ENCODE results near the gene SNED1.
A peak's percentile ranks its signal among the peaks of the same experiment; 100 is the strongest.

Gene SNED1

GRCh38 chr2:241122376-241123002 is 124.1 kb downstream of the SNED1 start:
- DNase-seq (ENCODE audit: insufficient read length, low spot score) (no peak), FAIRE-seq (no peak)

GRCh38 chr2:241123816-241124536 is 125.6 kb downstream of the SNED1 start:
- DNase-seq (ENCODE audit: insufficient read length, low spot score), result no peak
- FAIRE-seq, result no peak

GRCh38 chr2:241125626-241126025 is 127.2 kb downstream of the SNED1 start:
- FAIRE-seq (no peak), DNase-seq (ENCODE audit: insufficient read length, low spot score) (no peak)

- DNase-seq (ENCODE audit: insufficient read length, low spot score) (no peak), FAIRE-seq (no peak)
These were observed 127.8 kb downstream of the SNED1 start for GRCh38 chr2:241126201-241126611.

- FAIRE-seq, result no peak
- no peak for DNase-seq (ENCODE audit: insufficient read length, low spot score)
These were observed 128.4 kb downstream of the SNED1 start for GRCh38 chr2:241126771-241127202.

- no peak for DNase-seq (ENCODE audit: insufficient read length, low spot score)
- no peak for FAIRE-seq
These were observed 129.8 kb downstream of the SNED1 start for GRCh38 chr2:241128266-241128665.

GRCh38 chr2:241129086-241129871 is 130.9 kb downstream of the SNED1 start:
- FAIRE-seq (peak; percentile 64), DNase-seq (ENCODE audit: insufficient read length, low spot score) (peak; percentile 36)

GRCh38 chr2:241130316-241130715 is 131.9 kb downstream of the SNED1 start:
- no peak for FAIRE-seq
- no peak for DNase-seq (ENCODE audit: insufficient read length, low spot score)

- DNase-seq (ENCODE audit: insufficient read length, low spot score), result no peak
- no peak for FAIRE-seq
These were observed 133.1 kb downstream of the SNED1 start for GRCh38 chr2:241131531-241131930.

GRCh38 chr2:241132538-241133435 is 134.4 kb downstream of the SNED1 start:
- FAIRE-seq (no peak), DNase-seq (ENCODE audit: insufficient read length, low spot score) (no peak)

GRCh38 chr2:241133436-241133820 is 135.0 kb downstream of the SNED1 start:
- FAIRE-seq (no peak), DNase-seq (ENCODE audit: insufficient read length, low spot score) (no peak)

GRCh38 chr2:241134711-241135110 is 136.3 kb downstream of the SNED1 start:
- DNase-seq (ENCODE audit: insufficient read length, low spot score) (no peak), FAIRE-seq (no peak)

- no peak for FAIRE-seq
- DNase-seq (ENCODE audit: insufficient read length, low spot score), result no peak
These were observed 137.3 kb downstream of the SNED1 start for GRCh38 chr2:241135737-241136136.

- DNase-seq (ENCODE audit: insufficient read length, low spot score), result no peak
- FAIRE-seq, result no peak
These were observed 137.8 kb downstream of the SNED1 start for GRCh38 chr2:241136191-241136590.

- DNase-seq (ENCODE audit: insufficient read length, low spot score) (no peak), FAIRE-seq (no peak)
These were observed 138.3 kb downstream of the SNED1 start for GRCh38 chr2:241136661-241137260.

- DNase-seq (ENCODE audit: insufficient read length, low spot score) (no peak), FAIRE-seq (no peak)
These were observed 139.1 kb downstream of the SNED1 start for GRCh38 chr2:241137276-241138190.

- no peak for DNase-seq (ENCODE audit: insufficient read length, low spot score)
- FAIRE-seq, result no peak
These were observed 140.1 kb downstream of the SNED1 start for GRCh38 chr2:241138471-241138870.

- DNase-seq (ENCODE audit: insufficient read length, low spot score) (no peak), FAIRE-seq (no peak)
These were observed 141.4 kb downstream of the SNED1 start for GRCh38 chr2:241139531-241140444.
